ENCODE results near the gene CCR5AS.
"Not testable (repeated sequence)": the region's sequence is repeated elsewhere in the genome, so short reads cannot be mapped to it uniquely, and the experiment has no call there.

Gene CCR5AS

GRCh38 chr3:46429671-46430070, 22.8 kb upstream of the CCR5AS start:
- in situ Hi-C loops (cut with MboI; ENCODE audit: low sequenced_read_pairs): no loop called here

DNA sequence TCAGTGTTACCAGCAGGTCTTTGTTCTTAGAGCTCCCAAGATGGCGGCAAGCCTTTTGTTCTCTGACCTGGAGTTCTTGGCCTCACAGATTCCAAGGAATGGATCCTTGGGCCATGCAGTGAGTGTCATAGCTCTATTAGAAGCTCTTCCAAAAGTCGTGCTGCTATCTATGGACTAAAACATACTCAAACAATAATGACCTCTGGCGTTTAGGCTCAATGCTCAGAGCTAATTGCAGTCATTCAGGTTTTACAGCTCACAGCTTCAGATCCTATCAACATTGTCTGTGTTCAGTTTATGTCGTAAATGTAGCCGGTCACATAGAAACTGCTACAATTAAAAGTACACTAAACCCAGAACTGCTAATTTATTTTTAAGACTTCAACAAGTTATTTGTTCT, 22.4 kb upstream of the CCR5AS start:
- in situ Hi-C loops (cut with MboI; ENCODE audit: low sequenced_read_pairs): no loop called here

- in situ Hi-C loops (cut with MboI; ENCODE audit: low sequenced_read_pairs): no loop called here
These were observed 21.3 kb upstream of the CCR5AS start for GRCh38 chr3:46427916-46428833.

- in situ Hi-C loops (cut with MboI; ENCODE audit: low sequenced_read_pairs): not testable (repeated sequence)
These were observed 20.5 kb upstream of the CCR5AS start for GRCh38 chr3:46427404-46427803.

DNA sequence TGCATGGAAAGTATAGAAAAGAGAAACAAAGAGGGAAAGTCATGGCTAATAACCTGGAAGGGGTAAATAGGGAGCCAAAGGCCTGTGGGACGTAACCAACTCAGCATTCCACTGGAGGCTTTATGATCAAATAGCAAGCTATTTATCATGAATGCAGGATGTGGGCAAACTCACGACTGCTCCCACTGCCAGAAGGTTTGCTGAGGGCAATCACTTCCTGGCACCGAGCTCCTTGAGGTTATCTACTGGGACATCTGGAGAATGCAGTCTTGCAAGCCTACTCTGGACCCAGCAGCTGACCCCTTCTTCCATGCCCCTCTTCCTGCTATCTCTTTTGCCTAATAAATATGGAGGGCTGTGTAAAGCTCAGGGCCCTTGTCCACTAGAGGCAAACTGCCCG, 19.6 kb upstream of the CCR5AS start:
- in situ Hi-C loops (cut with MboI; ENCODE audit: low sequenced_read_pairs): not testable (repeated sequence)

- in situ Hi-C loops (cut with MboI; ENCODE audit: low sequenced_read_pairs): no loop called here
These were observed 16.7 kb upstream of the CCR5AS start for GRCh38 chr3:46423588-46423987.

DNA sequence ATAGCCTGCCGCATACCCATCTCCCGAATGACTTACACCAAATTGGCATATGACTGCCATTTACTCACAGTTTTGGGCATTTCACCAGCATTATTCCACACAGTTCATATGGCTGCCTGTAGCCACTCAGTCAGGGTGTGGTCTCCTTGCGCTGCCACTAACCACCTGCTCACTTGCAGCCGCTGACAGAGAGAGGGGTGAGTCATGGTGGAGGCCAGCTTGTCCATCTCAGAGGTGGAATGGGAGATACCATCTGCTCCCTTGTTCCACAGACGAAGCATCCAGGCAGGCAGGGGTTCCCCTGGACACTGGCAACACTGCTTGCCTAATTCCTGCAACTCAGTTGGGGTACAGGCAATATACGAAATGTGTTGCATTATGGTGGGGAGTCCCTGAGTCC, 15.8 kb upstream of the CCR5AS start:
- in situ Hi-C loops (cut with MboI; ENCODE audit: low sequenced_read_pairs): no loop called here

- in situ Hi-C loops (cut with MboI; ENCODE audit: low sequenced_read_pairs): no loop called here
These were observed 14.1 kb upstream of the CCR5AS start for GRCh38 chr3:46420931-46421330.

- in situ Hi-C loops (cut with MboI; ENCODE audit: low sequenced_read_pairs): no loop called here
These were observed 12.9 kb upstream of the CCR5AS start for GRCh38 chr3:46419816-46420215.

- in situ Hi-C loops (cut with MboI; ENCODE audit: low sequenced_read_pairs): no loop called here
These were observed 11.2 kb upstream of the CCR5AS start for GRCh38 chr3:46417841-46418611.

DNA sequence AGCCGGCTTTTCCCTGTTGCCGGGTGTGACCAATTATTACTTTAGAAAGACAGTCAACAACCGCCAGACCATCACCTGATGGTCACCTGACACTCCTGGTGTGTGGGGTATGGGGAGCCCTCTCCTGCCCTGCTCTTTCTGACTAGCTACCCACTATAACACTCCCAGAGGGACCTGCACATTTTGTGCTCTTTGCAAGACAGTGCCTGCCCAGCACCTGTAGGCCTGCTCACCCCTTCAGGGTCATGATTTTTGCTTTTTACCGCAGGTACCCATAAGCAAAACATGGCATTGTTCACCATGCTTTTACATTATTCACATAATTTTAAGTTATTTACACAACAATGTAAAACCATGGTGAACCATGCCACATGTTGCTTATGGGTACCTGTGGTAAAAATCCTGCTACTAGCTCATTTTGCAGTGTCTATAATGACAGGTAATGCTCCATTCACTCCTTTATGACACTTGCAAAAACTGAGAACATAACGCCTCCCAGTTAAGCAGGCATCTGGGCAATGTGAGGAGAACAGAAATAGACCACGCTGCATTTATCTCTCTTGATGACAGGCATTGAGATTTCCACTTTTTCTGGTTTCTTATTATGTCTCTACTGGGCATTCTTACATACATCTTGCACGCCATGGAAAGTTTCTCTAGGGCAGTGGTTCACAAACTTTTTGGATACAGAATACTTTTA, 10.1 kb upstream of the CCR5AS start:
- in situ Hi-C loops (cut with MboI; ENCODE audit: low sequenced_read_pairs): no loop called here

DNA sequence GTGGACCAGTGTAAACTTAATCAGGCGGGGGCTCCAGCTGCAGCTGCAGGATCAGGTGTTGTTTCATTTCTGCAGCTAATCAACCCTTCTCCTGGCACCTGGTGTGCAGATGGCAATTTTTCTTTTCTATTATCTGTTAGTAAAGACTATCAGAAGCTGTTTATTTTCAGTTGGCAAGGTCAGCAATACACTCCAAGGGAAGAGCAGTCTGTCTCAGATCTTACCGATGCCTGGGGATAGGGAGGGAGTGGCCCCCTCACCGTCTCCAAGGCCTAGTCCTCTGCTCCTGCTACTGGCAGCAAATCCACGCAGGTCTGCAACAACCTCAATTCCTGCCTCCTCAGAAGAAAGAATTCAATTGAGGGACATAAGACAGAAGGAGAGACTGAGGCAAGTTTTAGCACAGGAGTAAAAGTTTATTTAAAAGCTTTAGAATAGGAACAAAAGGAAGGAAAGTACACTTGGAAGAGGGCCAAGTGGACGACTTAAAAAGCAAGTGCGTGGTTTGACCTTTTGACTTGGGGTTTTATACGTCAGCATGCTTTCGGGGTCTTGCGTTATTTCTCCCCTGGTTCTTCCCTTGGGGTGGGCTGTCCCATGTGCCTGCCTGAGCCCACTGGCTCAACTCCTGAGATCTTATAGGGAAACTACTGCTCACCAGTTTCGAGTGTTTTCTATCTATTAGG, 9.4 kb upstream of the CCR5AS start:
- in situ Hi-C loops (cut with MboI; ENCODE audit: low sequenced_read_pairs): no loop called here

GRCh38 chr3:46414739-46415138, 7.9 kb upstream of the CCR5AS start:
- in situ Hi-C loops (cut with MboI; ENCODE audit: low sequenced_read_pairs): no loop called here

DNA sequence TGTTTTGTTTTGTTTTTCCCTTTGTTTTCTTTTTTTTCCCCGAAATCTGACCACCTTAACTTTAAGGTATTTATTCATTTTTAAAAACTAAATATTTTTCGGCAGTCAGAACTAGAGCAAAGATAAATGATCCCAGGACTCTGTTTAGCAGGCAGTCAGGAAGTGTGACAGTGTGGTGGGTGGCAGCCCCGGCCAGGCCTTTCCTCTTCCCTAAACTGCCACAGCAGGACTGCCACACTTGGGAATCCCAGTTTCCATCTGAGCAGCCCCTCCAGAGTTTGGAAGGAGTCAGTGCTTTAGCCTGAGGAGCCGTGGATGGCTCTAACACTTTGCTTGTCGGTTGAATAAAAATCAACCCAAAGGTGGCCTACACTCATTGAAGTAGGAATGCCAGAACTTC, 7.1 kb upstream of the CCR5AS start:
- in situ Hi-C loops (cut with MboI; ENCODE audit: low sequenced_read_pairs): no loop called here

DNA sequence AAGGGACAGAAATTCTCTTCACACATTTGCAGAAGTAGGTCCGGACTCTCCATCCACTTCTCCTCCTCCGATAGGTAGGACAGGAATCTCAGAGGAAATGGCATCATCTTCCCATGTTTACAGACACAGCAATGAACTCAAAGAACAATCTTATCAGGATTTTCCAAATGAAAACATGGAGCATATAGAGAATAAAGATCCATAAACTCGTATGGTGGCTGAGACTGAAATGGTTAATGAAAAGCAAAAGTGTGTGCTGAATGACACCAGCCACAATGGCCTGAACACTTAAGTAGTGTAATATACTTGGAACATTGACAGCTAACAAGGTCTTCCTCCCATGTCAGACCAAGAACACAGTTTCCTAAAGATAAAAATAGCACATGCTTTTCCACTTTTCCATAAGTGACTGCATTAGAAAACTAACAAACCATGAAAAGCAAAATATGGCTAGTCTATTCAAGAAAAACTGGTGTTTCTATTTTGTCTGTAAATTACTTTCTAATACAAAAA, 6.0 kb upstream of the CCR5AS start:
- in situ Hi-C loops (cut with MboI; ENCODE audit: low sequenced_read_pairs): no loop called here

- in situ Hi-C loops (cut with MboI; ENCODE audit: low sequenced_read_pairs): no loop called here
These were observed 4.4 kb upstream of the CCR5AS start for GRCh38 chr3:46411271-46411670.

DNA sequence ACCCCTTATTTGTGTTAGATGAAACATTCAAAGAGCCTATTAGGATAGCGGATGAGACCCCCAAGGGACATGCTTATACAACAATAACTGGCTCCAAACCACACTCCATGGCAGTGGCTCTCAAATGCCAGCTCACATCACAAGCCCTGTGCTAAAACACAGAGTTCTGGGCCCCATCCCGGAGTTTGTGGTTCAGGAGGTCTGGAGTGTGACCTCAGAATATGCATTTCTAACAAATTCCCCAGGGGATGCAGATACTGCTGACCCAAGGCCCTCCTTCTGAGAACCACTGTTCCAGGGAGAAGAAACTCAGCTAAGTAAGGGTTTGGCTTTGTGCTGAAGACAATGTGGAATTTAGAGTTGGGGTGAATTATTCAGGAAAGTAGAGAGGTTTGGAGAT, 3.8 kb upstream of the CCR5AS start:
- in situ Hi-C loops (cut with MboI; ENCODE audit: low sequenced_read_pairs): no loop called here

GRCh38 chr3:46409739-46410489, 3.0 kb upstream of the CCR5AS start:
- in situ Hi-C loops (cut with MboI; ENCODE audit: low sequenced_read_pairs): no loop called here

DNA sequence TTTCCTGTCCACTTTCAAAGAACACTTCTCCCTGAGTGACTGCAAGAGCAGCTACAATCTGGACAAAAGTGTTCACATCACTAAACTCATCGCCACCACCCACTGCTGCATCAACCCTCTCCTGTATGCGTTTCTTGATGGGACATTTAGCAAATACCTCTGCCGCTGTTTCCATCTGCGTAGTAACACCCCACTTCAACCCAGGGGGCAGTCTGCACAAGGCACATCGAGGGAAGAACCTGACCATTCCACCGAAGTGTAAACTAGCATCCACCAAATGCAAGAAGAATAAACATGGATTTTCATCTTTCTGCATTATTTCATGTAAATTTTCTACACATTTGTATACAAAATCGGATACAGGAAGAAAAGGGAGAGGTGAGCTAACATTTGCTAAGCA, 2.0 kb upstream of the CCR5AS start:
- in situ Hi-C loops (cut with MboI; ENCODE audit: low sequenced_read_pairs): no loop called here

- in situ Hi-C loops (cut with MboI; ENCODE audit: low sequenced_read_pairs): no loop called here
These were observed 1.1 kb upstream of the CCR5AS start for GRCh38 chr3:46407970-46408369.

Measured in HL-60/S4 (cell line).